ENCODE results near the gene ARHGEF33. TPM values are rescaled to one million over a fixed set of nuclear protein-coding genes. Genes with fewer than 3 reads are reported as not detected.

The ARHGEF33 gene
- total RNA-seq (2014; rRNA removed; shearing (Covaris generic)) = not detected in 2 replicates

DNA sequence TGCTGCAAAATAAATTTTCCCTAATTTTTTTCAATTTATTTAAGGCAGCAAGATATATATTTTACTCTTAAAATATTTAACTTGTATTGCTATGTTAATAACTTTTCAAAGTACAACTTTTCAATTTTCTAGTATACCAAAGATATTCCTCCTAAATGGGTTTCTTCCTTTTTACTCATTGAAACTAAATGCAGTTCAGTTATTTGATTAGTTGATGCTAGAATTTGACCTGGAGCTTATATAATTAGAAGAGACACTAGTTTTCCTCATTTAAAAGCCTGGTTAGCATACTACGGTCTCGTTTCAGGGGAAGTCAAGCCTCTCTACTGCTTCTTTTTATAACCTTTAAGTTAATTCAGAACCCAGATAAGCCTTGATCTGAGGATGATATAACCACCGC is at the start of gene ARHGEF33:
TSS of gene ARHGEF33 (plus strand) at position 301 of the 400 bp plus-strand sequence. CDS start 29,573 bp downstream, outside the sequence.
- in situ Hi-C loops (cut with HindIII; ENCODE audit: low sequenced_read_pairs) = no loop called here
- DNase-seq (ENCODE audit: low spot score) = no peak

DNA sequence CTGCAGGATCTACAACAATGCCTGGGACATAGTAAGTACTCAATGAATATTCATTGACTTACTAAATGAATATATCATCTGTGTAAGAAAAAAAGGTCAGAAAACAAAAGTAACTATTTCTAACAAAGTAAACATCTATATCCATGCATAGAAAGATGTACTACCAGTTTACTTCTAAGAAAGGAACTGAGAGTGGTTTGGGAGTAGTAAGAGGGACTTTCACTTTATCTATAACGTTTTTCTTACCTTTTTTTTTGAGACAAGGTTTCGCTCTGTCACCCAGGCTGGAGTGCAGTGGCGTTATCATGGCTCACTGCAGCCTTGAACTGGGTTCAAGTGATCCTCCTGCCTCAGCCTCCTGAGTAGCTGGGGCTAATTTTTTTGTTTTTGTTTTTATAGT is 39.6 kb upstream of the ARHGEF33 start:
- in situ Hi-C loops (cut with HindIII; ENCODE audit: low sequenced_read_pairs) = no loop called here
- DNase-seq (ENCODE audit: low spot score) = no peak

DNA sequence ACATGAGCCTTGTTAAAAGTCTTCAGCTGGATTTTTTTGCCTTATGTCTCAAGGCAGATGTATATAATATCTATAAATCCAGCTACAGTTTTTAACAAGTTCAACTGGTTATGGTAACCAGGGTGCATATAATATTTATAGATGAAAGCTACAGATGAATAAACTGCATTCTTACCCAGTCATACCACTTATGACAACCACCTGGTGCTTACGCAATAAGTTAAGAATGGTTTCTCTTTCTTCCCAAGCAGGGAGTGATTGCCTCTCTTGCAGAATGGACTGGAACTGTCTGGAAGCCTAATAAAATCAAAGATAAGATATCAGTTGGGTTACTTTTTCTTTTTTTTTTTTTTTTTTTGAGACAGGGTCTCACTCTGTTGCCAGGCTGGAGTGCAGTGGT is 33.5 kb upstream of the ARHGEF33 start:
- DNase-seq (ENCODE audit: low spot score) = no peak
- in situ Hi-C loops (cut with HindIII; ENCODE audit: low sequenced_read_pairs) = no loop called here

DNA sequence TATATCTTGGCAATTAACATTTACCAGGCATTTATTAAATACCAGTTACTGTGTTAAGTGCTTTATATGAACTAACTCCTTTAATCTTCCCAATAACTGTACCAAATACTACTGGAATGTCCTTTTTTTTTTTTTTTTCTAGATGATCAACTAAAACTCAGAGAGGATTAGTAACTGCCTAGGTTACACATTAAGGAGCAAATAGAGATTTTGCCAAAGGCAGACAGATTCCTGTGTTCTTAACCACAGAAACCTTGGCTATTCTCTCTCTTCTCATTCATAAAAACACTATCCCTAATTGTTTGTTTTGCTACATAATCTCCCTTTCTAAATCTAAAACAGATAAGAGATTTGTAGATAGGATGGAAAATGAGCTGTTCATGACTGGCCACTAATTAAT is 27.2 kb upstream of the ARHGEF33 start:
- in situ Hi-C loops (cut with HindIII; ENCODE audit: low sequenced_read_pairs) = no loop called here

DNA sequence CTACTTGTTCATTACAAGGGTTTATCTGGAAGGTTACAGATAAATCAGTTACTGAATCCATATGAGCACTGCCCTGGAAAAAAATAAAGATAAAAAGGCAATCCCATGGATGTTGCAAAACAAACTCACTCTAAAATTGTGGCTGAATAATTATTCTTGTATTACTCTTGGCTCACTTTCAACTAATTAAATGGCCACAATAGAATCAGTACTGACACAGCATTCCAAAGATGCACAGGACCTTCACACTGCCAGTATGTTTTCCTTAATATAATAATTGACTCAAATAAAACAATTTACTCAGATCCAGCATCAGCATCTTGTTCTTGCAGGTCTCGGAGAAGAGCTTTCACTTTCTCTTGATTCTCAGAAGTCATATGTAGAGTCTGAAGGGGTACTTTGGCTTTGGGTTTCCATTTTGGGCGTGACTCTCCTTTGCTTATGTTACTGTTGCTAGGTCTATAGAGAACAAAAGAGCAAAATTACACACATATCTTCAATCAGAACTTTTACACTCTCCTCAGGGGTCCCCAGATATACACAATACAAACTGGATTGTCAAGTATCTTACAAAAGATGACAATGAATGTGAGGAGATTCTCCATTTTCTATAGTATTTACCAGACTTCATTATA is 26.5 kb upstream of the ARHGEF33 start:
- in situ Hi-C loops (cut with HindIII; ENCODE audit: low sequenced_read_pairs) = no loop called here
- DNase-seq (ENCODE audit: low spot score) = no peak

More for the DNA sequence above, 27.2 kb upstream of the ARHGEF33 start:
- DNase-seq (ENCODE audit: low spot score) = no peak

DNA sequence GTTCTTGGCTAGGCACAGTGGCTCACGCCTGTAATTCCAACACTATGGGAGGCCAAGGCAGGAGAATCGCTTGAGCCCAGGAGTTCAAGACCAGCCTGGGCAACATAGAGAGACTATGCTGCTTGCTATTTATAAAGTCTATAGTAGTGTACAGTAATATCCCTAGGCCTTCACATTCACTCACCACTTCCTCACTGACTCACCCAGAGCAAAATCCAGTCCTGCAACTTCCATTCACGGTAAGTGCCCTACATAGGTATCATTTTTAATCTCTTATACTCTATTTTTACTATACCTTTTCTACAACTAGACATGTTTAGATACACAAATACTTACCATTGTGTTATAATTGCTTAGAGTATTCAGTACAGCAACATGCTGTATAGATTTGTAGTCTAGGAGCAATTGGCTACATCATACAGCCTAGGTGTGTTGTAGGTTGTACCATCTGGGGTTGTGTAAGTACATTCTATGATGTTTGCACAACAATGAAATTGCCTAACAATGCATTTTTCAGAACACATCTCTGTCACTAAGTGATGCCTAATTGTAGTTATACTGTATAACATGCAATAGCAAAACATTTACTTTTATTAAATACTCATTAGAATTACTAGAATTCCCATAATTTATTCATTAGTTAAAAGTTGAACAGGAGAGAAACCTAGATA is 22.8 kb upstream of the ARHGEF33 start:
- in situ Hi-C loops (cut with HindIII; ENCODE audit: low sequenced_read_pairs) = no loop called here
- no peak for DNase-seq (ENCODE audit: low spot score)

DNA sequence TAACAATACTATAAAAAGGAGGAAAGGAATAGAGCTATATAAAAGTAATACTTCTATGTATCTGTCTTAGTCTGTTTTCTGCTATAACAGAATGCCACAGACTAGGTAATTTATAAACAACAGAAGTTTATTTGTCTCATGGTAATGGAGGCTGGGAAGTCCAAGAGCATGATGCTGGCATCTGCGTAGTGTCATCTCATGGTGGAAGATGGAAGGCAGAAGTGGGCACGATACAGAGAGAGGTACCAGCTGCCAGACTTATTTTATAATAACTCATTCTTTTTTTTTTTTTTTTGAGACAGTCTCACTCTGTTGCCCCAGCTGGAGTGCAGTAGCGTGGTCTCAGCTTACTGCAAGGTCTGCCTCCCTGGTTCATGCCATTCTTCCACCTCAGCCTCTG is 18.2 kb upstream of the ARHGEF33 start:
- in situ Hi-C loops (cut with HindIII; ENCODE audit: low sequenced_read_pairs) = no loop called here
- no peak for DNase-seq (ENCODE audit: low spot score)

DNA sequence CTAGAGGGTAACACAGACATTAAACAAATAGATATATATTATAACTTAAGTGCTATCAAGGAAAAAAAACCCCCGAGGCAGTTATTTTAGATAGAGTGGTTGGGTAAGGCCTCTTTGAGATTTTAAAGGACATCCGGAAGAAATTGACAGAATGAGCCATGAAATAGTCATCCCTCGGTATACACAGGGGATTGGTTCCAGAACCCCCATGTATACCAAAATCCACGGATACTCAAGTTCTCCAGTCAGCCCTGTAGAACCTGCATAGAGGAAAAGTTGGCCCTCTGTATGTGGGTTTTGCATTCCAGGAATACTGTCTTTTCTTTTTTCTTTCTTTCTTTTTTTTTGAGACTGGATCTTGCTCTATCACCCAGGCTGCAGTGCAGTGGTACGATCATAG is 15.9 kb upstream of the ARHGEF33 start:
- in situ Hi-C loops (cut with HindIII; ENCODE audit: low sequenced_read_pairs) = no loop called here
- DNase-seq (ENCODE audit: low spot score) = no peak

DNA sequence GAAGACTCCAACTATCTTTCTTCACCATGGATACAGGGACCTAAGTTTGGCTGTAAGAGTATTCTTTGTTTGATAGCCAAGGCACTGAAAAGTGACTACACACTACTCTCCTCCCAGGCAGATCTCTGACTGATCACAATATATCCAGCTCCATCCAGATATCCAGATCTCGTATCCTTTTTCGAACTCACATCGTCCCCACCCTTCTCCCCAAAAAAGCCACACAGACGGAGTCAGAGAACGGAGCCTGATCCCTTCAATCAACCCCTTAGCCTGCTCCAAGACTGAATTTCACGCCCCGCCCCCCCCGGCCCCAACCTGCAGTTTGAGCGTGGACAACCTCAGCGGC is 14.5 kb upstream of the ARHGEF33 start:
- DNase-seq (ENCODE audit: low spot score) = no peak
- in situ Hi-C loops (cut with HindIII; ENCODE audit: low sequenced_read_pairs) = no loop called here

DNA sequence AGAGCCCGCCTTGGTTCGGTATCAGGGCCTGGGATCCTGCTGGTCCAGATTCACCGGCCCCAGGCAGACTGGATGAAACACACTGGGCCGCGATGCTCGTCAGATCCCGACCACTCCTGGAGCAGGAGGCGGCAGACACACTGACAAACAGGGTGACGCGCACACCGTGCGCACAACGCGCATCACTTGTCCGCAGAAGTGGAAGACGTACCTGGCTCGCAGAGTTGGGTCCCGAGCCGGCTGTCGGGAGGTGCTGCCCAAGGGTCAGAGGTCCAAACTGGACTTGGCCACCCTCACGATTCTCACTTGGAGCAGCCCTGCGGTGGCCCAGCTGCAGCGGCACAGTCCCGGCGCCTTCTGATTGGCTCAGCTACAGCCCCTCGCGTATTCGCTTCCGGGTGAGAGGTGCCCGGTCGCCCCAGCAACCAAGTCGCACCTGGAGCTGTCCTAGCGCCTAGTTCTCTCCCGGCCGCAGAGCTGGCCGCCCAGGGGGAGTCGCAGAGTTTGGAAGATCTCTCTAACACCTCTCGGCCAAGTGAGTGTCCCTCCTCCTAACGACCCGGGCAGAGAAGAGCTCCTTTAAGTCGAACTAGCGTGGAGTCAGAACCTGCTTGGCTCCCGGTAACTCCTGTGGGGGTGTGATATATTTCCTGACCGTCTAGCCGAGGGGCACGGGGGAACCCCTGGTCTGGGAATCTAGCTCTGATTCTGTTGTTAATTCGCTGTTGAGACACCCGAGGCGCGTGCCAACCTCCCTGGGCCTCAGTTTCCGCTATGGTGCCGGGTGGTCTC is 13.9 kb upstream of the ARHGEF33 start, which contains the start of the genes DHX57 and MORN2:
TSS of gene DHX57 (minus strand) at position 359 of the 792 bp plus-strand sequence. CDS start 7,529 bp downstream, outside the sequence.
TSS of gene MORN2 (plus strand) at position 401 of the 792 bp plus-strand sequence.
- in situ Hi-C loops (cut with HindIII; ENCODE audit: low sequenced_read_pairs) = no loop called here
- DNase-seq (ENCODE audit: low spot score) = peak; percentile 89

DNA sequence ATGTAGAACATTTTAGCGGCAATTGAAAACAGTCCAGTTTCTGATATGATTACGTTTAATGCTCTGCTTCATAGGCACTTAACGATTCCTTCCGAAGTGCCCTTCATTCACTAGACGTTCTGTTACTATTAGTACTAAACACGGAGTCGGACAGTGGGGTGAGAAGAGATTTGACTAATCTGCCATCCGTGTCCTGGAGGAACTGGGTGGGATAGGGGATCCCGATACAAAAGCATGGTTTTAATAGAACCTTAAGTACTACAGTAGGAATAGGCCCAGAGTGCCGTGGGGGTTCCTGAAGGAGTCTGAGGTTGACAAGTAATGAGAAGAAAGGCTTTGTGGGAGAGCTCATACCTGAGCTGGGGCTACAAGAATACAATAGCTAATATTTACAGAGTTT is 13.3 kb upstream of the ARHGEF33 start:
- in situ Hi-C loops (cut with HindIII; ENCODE audit: low sequenced_read_pairs) = no loop called here
- peak; percentile 4 for DNase-seq (ENCODE audit: low spot score)

DNA sequence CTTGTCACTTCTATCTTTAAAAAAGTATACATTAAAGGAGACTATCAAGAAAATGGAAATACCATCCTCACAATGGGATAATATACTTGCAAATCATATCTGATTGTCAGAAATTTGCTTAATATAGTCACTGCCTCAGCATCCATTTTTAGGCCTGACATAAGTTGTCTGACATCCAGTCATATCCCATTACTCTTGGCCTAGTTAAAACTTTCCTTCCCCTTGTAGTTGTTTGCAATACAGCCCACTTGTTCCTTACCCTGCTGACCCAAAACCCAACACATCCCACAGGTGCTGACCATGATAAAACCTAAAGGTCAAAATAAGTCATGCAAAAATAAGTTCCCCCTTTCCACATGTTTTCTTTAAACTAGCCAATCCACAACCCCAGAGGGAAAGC is 3.6 kb upstream of the ARHGEF33 start:
- in situ Hi-C loops (cut with HindIII; ENCODE audit: low sequenced_read_pairs) = no loop called here
- no peak for DNase-seq (ENCODE audit: low spot score)

DNA sequence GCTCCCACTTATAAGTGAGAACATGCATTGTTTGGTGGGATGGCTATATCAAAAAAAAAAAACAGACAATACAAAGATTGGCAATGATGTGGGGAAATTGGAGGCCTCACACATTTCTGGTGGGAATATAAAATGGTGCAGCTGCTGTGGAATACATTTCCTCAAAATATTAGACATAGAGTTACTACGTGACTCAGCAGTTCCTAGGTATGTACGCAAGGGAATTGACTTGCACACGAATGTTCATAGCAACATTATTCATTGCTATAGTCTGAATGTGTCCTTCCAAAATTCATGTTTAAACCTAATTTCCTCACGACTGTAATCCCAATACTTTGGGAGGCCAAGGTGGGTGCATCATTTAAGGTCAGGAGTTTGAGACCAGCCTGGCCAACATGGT is 2.3 kb upstream of the ARHGEF33 start:
- in situ Hi-C loops (cut with HindIII; ENCODE audit: low sequenced_read_pairs) = no loop called here
- no peak for DNase-seq (ENCODE audit: low spot score)

DNA sequence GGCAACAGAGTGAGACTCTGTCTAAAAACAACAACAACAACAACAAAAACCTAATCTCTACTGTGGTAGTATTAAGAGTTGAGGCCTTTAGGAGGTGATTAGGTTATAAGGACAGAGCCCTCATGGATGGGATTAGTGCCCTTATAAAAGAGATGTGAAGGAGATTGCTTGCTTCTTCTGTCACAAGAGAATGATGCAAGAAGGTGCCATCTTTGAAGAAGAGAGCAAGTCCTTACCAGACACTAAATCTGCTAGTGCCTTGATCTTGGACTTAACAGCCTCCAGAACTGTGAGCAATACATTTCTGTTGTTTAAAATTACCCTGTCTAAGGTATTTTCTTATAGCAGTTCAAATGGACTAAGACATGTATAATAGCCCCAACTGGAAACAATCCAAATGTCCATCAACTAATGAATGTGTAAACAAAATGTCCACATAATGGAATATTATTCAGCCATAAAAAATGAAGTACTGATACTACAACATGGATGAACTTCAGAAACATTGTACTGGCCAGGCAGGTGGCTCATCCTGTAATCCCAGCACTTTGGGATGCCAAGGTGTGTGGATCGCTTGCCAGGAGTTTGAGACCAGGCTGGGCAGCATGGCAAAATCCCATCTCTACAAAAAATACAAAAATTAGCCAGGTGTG is 1.6 kb upstream of the ARHGEF33 start:
- no peak for DNase-seq (ENCODE audit: low spot score)

DNA sequence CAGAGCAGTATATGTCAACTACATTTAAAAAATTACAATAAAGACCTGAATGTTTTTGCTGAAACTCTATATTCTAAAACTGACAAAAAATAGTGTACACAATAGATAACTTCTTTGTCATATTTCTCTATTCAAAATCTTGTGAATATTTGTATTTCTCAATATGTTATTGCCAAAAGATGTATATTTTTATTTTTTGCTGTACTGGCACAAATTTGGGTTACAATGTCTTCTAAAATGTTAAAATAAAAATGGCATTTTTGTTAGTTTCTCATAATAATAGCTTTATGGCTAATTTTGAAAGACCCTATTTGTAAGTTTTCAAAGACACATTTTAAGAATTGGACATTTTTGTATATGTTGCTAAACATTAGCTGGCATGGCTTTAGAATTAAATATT is 630 bp upstream of the ARHGEF33 start:
- no peak for DNase-seq (ENCODE audit: low spot score)
- in situ Hi-C loops (cut with HindIII; ENCODE audit: low sequenced_read_pairs) = no loop called here

More for the DNA sequence above, 1.6 kb upstream of the ARHGEF33 start:
- in situ Hi-C loops (cut with HindIII; ENCODE audit: low sequenced_read_pairs) = no loop called here

DNA sequence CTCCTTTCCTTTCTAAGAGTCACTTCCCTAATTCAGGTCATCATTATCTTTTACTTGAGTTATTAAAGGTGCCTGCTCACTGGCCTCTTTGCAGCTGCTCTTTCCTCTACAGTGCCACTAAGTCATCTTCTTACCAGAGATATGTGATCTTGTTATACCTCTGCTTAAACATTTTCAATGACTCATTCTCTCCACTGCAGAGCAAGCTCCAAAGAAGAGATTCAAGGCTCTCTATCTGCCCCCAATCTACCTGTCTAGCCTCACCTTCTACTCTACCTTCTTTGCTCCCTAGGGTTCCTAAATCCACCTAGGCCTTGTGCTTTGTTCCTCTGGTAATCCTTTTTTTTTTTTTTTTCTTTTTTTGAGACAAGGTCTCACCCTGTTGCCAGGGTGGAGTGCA is 3.1 kb downstream of the ARHGEF33 start:
- in situ Hi-C loops (cut with HindIII; ENCODE audit: low sequenced_read_pairs) = no loop called here
- DNase-seq (ENCODE audit: low spot score) = no peak

DNA sequence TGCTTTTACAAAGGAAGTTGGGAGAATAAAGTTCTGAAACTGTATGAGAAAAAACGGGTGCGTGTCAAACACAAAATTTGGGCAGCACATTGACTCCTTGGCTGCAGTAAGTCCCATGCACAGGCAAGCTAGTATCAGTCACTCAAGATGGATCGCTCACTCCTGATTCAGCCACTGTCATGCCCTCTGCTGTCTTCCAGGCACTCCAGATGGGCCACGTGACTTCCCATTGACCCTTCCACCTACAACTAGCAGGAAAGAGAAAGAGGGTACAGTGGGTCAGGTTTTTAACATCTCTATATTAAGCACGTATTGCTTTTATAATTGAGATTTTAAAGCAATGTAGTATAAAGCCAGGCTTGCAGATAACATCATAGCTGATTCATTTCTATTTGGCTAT is 8.6 kb downstream of the ARHGEF33 start:
- in situ Hi-C loops (cut with HindIII; ENCODE audit: low sequenced_read_pairs) = no loop called here
- no peak for DNase-seq (ENCODE audit: low spot score)

DNA sequence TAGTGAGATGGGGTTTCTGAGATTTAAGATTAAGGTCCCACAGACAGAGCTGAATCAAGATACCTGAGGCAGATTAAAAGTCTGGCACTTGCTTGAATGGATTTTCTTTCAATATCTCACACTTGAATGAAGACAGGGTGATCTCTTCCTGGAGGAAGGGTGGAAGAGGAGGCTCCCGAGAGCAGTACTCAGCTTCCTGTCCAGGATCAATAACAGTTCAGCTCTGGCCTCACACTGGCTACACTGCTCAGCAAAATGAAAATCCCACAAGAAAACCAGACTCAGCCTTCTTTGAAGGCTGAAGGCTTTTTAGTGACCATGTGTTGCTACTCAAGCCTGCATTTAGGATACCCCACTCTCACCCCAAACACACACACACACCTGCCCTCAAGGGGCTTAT is 11.1 kb downstream of the ARHGEF33 start:
- in situ Hi-C loops (cut with HindIII; ENCODE audit: low sequenced_read_pairs) = no loop called here
- no peak for DNase-seq (ENCODE audit: low spot score)

DNA sequence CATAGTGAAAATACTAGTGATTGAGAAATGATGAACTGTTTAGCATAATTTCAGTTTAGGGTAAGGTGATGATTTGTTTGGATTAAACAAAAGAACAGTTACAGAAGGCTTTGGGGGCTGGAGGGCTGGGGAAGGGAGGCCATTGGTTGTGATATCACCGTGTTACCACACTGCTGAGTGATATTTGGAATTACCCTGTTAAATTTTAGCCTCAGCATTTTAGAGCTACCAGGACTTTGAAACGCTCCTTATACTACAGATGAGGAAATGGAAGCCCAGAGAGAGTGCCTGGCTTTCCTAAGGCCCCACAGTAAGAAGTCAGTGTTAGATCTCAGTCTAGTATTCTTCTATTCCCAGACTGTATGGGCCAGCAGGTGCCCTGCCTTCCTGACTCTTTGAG is 15.6 kb downstream of the ARHGEF33 start:
- DNase-seq (ENCODE audit: low spot score) = no peak
- in situ Hi-C loops (cut with HindIII; ENCODE audit: low sequenced_read_pairs) = no loop called here

DNA sequence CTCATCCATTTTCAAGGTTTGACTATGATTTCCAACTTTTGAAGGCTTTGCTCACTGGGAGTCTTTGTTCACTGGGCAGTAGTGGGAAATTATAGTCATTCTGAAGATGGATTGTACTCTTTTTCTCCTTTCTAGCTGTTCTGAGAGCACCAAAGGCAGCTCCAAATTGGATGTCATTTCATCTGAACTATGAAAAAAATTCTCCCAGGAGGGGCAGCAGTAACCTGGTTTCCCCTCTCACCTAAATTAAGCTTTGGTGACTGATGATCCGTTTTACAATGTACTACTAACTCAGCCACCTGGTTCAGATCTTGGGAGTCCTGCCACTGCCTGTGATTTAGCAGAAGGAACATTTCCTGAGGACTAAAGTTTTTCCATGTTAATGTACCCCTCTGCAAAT is 17.6 kb downstream of the ARHGEF33 start:
- in situ Hi-C loops (cut with HindIII; ENCODE audit: low sequenced_read_pairs) = no loop called here
- no peak for DNase-seq (ENCODE audit: low spot score)

All from G401 (cell line).